Measurements from ENCODE around the gene DEAF1. TPM values are rescaled to one million over a fixed set of nuclear protein-coding genes. Genes with fewer than 3 reads are reported as not detected.

The DEAF1 gene
- total and polyA plus RNA-seq, 2 experiments from 2014 or later = 88.6 to 90.0 TPM

- peaks cover 4% of the 10 kb centered on the region for H3K4me1 ChIP-seq (ENCODE audit: low read depth)
- H3K4me3 ChIP-seq = no peak overlapping the region
- TF ChIP-seq CTCF (IDR thresholded peaks at IDR 0.05; ENCODE audit: low read depth, low read length) = no peak
- no peaks in the 10 kb centered on the region for H3K27me3 ChIP-seq
- H3K36me3 ChIP-seq = peaks cover 2% of the 10 kb centered on the region
- no peaks in the 10 kb centered on the region for H3K9me3 ChIP-seq (ENCODE audit: low read depth)
- H3K27ac ChIP-seq = no peak overlapping the region
- no peak for DNase-seq (ENCODE audit: low read depth in 1 of 2, low spot score in 1 of 2)
Observed at GRCh38 chr11:619628-620050, 75.4 kb downstream of the DEAF1 start.

GRCh38 chr11:618856-619627, 76.0 kb downstream of the DEAF1 start:
- Histone ChIP-seq H3K4me1 (ENCODE audit: low read depth) (peaks cover 4% of the 10 kb centered on the region), H3K36me3 (peaks cover 2% of the 10 kb centered on the region), H3K27me3 (no peaks in the 10 kb centered on the region), H3K9me3 (ENCODE audit: low read depth) (no peaks in the 10 kb centered on the region), H3K4me3 (no peak overlapping the region), H3K27ac (no peak overlapping the region)
- DNase-seq (ENCODE audit: low read depth in 1 of 2, low spot score in 1 of 2) = no peak
- no peak for TF ChIP-seq CTCF (IDR thresholded peaks at IDR 0.05; ENCODE audit: low read depth, low read length)

- H3K36me3 ChIP-seq = peaks cover 2% of the 10 kb centered on the region
- no peak overlapping the region for H3K27ac ChIP-seq
- peaks cover 7% of the 10 kb centered on the region for H3K4me1 ChIP-seq (ENCODE audit: low read depth)
- no peak for TF ChIP-seq CTCF (IDR thresholded peaks at IDR 0.05; ENCODE audit: low read depth, low read length)
- DNase-seq (ENCODE audit: low read depth in 1 of 2, low spot score in 1 of 2) = no peak
- H3K4me3 ChIP-seq = no peak overlapping the region
- H3K27me3 ChIP-seq = no peaks in the 10 kb centered on the region
- H3K9me3 ChIP-seq (ENCODE audit: low read depth) = no peaks in the 10 kb centered on the region
Observed at GRCh38 chr11:617912-618682, 76.9 kb downstream of the DEAF1 start.

- H3K27me3 ChIP-seq = no peaks in the 10 kb centered on the region
- peaks cover 12% of the 10 kb centered on the region for H3K4me1 ChIP-seq (ENCODE audit: low read depth)
- H3K36me3 ChIP-seq = peaks cover 5% of the 10 kb centered on the region
- no peak overlapping the region for H3K27ac ChIP-seq
- H3K4me3 ChIP-seq = no peak overlapping the region
- no peaks in the 10 kb centered on the region for H3K9me3 ChIP-seq (ENCODE audit: low read depth)
- no peak for DNase-seq (ENCODE audit: low read depth in 1 of 2, low spot score in 1 of 2)
- no peak for TF ChIP-seq CTCF (IDR thresholded peaks at IDR 0.05; ENCODE audit: low read depth, low read length)
Observed at GRCh38 chr11:617199-617911, 77.7 kb downstream of the DEAF1 start.

GRCh38 chr11:616320-617198, 78.5 kb downstream of the DEAF1 start:
- no peak for TF ChIP-seq CTCF (IDR thresholded peaks at IDR 0.05; ENCODE audit: low read depth, low read length)
- H3K36me3 ChIP-seq = peaks cover 11% of the 10 kb centered on the region
- H3K9me3 ChIP-seq (ENCODE audit: low read depth) = no peaks in the 10 kb centered on the region
- peak overlapping the region; percentile 70 for H3K4me3 ChIP-seq
- peaks cover 15% of the 10 kb centered on the region for H3K4me1 ChIP-seq (ENCODE audit: low read depth)
- peak overlapping the region; percentile 64 for H3K27ac ChIP-seq
- no peaks in the 10 kb centered on the region for H3K27me3 ChIP-seq
- no peak for DNase-seq (ENCODE audit: low read depth in 1 of 2, low spot score in 1 of 2)

All from cardiac muscle cell (in vitro differentiated cells and primary cell).